HG03159 (cell line): ENCODE measurements around the gene ZNF664.

Source experiments
- ATAC-seq: cut with Tn5 transposase; IDR thresholded peaks from one replicate; pipeline ENCODE4 v1.9.1; 2021; ENCODE audit warnings: mild to moderate bottlenecking, moderate library complexity; ENCODE audit not compliant: unreplicated experiment

The ZNF664 gene

DNA sequence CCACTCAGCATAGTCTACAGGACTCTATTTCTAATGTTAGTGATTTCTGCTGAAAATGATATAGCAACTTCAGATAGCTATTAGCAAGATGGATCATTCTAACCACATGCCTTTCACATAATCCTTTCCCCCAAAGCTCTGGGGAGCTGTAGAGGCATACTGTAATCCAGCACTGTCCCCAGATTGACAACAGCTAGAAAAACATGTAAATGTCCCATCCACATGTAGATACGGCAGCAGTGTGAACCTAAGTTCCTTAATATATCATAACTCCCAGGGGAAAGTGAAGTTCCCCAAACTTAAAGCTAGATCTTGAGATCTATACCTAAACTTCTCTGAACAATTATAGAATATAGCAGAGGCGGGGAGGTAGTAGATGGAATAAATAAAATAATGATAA, 14.0 kb downstream of the ZNF664 start:
- no peak for ATAC-seq

DNA sequence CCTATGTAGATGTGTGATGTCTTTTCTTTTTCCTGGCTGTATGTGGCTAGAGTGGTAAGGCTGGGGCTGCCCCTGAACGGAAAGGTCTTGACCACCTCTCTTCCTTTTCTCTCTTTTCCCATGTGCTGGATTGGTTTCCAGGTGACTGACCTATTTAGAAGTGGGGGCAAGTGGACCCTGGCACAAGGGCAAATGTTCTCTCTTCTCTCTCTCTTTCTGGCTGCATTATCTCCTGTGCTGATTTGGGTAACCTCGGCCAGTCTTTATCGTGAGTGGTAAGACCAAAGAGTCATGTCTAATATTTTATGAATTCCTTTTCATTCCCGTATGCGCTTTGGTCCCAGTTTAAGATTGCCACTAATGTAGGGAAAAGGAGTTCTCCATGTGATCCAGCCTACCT, 16.2 kb downstream of the ZNF664 start:
- ATAC-seq, result no peak

DNA sequence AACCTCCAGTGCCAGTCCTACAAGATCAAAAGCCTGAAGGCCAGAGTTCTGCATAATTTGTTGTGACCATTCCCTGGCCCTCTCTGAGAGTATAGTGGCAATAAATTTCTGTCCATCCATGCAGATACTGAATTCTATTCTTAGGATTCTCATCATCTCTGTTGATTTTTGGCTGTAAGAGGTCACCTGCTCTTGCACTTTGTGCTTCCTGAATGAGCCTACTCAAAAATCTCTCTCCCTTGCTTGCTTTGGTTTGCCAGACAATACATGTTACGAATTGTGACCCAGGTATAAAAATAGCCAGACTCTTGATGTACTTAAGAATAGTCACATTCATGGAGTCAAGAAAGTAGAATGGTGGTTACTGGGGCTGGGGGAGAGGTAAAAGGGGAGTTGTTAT, 16.7 kb downstream of the ZNF664 start:
- ATAC-seq, result no peak

GRCh38 chr12:123990511-123990910, 17.5 kb downstream of the ZNF664 start:
- no peak for ATAC-seq

GRCh38 chr12:123991372-123991951, 18.4 kb downstream of the ZNF664 start:
- ATAC-seq, result no peak

GRCh38 chr12:123992118-123992825, 19.3 kb downstream of the ZNF664 start:
- ATAC-seq, result no peak

GRCh38 chr12:123995023-123995748, 22.2 kb downstream of the ZNF664 start:
- no peak for ATAC-seq

DNA sequence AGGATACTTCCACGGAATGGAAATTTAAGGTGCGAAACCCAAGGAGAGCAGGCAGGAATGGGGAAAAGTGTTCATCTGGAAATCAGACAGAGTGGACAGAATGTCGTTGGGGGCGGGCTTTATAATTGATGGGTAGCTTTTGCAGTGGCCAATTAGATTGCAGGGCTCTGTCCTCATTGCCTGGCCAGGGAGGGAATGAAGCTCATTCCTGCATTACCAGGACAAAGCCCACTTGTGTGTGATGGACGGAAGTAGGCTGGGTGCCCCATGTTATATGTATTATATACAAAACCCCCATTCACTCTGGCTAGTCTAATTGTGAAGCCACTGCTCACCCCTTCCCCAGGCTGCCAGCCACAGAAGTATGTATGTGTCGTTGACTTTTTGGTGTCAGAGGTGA, 23.6 kb downstream of the ZNF664 start:
- no peak for ATAC-seq

DNA sequence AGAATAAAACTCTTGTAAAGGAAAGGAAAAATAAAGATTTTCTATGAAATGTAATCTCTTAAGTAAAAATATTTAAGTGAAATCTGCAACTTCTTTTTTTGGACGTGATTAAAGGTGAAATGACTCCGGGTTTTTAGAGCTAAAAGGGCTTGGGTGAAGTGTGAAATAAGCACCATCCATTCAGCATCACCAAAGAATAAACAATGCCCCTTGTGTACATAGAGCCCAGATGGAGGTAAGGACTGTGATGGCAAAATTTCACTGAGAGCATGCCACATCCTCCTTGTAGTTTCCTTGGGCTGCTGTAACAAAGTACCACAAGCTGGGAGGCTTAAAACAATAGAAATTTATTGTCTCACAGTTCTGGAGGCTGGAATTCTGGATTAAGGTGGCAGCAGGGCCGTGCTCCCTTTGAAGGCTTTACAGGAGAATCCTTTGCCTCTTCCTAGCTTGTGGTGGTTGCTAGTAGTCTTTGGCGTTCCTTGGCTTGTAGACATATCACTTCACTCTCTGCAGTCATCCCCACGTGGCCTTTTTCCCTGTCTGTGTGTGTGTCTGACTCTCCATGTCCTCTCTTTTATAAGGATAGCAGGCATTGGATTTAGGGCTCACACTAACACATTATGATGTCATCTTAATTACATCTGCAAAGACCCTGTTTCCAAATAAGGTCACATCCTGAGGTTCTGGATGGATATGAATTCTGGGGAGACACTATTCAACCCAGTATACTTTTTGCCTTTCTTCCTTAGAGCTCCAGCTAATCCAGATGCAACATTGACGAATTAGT, 24.2 kb downstream of the ZNF664 start:
- no peak for ATAC-seq

GRCh38 chr12:123997908-123998307, 24.9 kb downstream of the ZNF664 start:
- no peak for ATAC-seq

DNA sequence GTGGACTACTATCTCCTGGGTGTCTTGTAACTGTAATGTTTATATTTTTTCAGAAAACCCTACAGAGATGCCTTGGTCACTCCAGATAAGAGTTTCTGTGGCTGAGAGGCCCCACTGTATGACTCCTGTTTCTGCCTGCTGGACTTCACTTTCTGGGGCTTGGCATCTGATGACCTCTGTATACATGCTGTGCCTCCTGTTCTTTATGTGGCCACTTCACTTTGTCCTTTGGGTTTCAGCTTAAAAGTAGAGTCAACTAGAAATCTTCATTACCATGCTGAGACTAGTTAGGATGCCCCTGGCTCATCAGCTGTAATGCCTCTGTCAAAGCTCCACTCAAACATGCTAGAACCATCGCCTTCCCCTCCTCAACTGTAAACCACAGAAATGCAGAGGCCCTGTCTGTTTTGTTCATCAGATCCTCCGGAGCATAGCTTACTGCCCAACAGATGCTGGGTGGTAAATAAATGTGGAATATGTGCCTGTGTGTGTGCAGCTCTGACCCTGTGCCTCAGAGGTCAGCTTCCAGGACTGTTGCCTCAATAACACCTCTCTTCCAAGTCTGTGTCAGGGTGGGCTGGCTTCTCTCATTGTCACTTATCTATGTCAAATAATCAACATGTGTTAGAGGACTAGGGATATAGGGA, 25.5 kb downstream of the ZNF664 start:
- ATAC-seq, result no peak

DNA sequence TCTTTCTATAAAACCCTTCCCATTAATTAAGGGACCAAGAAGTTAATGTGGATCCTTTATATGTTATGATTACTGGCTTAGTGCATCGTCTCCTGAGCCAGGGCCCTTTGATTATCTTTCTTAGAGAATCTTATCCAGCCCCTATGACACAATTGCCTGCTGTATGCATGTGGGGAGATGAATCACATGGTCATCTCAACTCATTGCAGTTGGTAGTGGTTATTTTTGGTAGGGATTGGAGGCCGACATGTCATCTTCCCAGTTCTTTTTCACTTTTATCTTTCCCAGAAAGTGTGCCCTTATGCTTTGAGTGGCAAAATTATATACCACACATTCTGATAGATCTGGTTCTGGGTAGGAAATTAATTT, 26.0 kb downstream of the ZNF664 start:
- no peak for ATAC-seq

- ATAC-seq, result no peak
Observed at GRCh38 chr12:124000111-124000510, 27.1 kb downstream of the ZNF664 start.

DNA sequence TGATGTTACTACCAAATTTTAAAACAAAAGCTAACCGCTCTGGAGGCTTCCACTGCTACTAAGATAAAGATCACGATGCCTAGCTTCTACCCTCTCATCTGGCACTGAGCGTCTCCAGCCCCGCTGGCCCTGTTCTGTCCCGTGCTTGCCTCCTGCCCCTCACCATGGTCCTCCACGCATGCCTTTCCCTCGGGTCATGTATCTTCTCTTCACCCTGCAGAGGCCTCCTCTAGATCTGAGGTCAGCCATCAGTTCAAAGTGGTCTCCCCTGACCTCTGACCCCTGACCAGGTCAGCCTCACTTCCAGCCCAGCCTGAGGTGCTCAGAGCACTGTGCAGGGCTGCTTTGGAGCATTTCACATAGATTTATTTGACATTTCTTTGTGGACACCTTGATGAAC, 28.3 kb downstream of the ZNF664 start:
- ATAC-seq, result no peak

DNA sequence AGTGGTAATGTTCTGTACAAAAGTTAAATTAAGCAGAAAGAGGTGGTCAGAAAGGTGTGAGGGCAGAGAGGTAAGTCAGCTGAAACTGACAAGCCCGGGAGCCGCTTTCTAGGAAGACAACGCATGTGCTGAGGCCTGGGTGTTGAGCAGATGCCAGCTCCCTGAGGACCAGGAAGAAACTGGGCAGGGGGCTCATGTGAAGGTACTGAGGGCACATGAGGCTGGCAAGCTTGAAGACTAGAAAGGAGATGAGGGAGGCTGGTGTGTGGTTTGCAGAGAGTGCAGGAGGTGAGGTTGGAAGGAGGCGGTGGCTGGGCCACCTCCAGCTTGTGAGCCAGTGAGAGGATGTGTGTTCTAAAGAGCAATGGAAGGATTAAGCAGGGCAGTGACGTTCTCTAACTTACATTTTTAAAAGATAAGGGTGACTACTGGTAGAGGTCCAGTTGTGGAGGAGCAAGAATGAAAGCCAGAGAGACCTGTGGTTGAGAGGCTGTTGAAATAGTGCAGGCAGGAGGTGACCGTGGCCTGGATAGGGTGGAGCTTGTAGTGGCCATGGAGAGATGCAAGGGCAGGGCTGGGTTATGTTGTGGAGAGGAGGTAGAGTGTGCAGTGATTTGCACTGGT, 29.1 kb downstream of the ZNF664 start:
- ATAC-seq, result no peak

GRCh38 chr12:124002654-124003053, 29.6 kb downstream of the ZNF664 start:
- ATAC-seq, result no peak

- ATAC-seq, result no peak
Observed at GRCh38 chr12:124004233-124004875, 31.3 kb downstream of the ZNF664 start.

GRCh38 chr12:124006085-124006845, 33.2 kb downstream of the ZNF664 start:
- ATAC-seq, result peak; percentile 69
